ENCODE results near the gene SMOC2. TPM values are rescaled to one million over a fixed set of nuclear protein-coding genes. Genes with fewer than 3 reads are reported as not detected.

Gene SMOC2
- total and polyA plus RNA-seq, 2 donors (not counting 1 experiment from before 2014, with no cell fraction given) = 0.37 TPM; not detected in 1

DNA sequence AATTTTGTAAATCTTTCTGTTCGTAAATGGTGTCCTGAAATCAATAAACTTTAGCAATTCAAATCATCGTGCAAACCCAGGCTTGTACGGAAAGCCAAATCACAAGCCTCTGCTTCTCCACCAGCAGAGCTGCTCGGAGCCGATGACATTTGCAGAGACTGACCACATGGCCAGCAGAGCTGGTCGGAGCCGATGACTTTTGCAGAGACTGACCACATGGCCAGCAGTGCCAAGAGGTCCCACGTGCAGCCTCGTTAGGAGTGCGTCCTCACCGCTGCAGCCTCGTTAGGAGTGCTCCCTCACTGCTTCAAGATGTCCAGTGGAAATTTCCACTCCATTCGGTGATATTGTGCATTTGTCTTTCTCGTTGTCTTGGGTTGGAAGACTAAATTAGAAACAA lies 28.5 kb downstream of the SMOC2 start:
- H3K27me3 Mint-ChIP-seq = no peaks in the 10 kb centered on the region
- intact Hi-C loops (cut with micrococcal nuclease) = no loop called here
- ChIA-PET POLR2A (no interaction called here), CTCF (no interaction called here)
- Histone ChIP-seq H3K4me1 (ENCODE audit: control insufficient read depth in 2 of 2, insufficient read depth in 2 of 2, low read length in 2 of 2) (no peaks in the 10 kb centered on the region), H4K20me1 (ENCODE audit: control insufficient read depth, insufficient read depth, low read length, poor library complexity, severe bottlenecking) (no peaks in the 10 kb centered on the region), H3K4me2 (replicated peaks; ENCODE audit: low read depth, low read length, poor library complexity, severe bottlenecking) (no peak overlapping the region), H3K79me2 (ENCODE audit: control insufficient read depth, insufficient read depth, low read length) (no peaks in the 10 kb centered on the region), H3K4me3 (ENCODE audit: control extremely low read depth in 1 of 5, extremely low read depth in 1 of 5, insufficient read depth in 1 of 5, low read depth in 2 of 5, low read length in 4 of 5) (no peak overlapping the region), H3K27me3 (replicated peaks in 1 of 4; ENCODE audit: control extremely low read depth in 1 of 4, control insufficient read depth in 3 of 4, insufficient read depth in 4 of 4, low read length in 3 of 4) (no peaks in the 10 kb centered on the region), H3K9me3 (ENCODE audit: control extremely low read depth in 1 of 3, control insufficient read depth in 2 of 3, insufficient read depth in 1 of 3, low read length in 2 of 3) (peaks cover 0 to 23% (median 0%) of the 10 kb centered on the region in 3 donors), H3K27ac (ENCODE audit: low read length in 2 of 2) (no peak overlapping the region), H2AFZ (ENCODE audit: insufficient read depth, low read depth, low read length, poor library complexity, severe bottlenecking) (no peak overlapping the region), H3K36me3 (replicated peaks in 1 of 2; ENCODE audit: control extremely low read depth in 1 of 2, control insufficient read depth in 1 of 2, extremely low read depth in 1 of 2, insufficient read depth in 2 of 2, low read length in 1 of 2) (no peaks in the 10 kb centered on the region), H3K9ac (ENCODE audit: low read length) (no peak overlapping the region)
- peaks cover 2% of the 10 kb centered on the region for H3K9me3 Mint-ChIP-seq (ENCODE audit: insufficient read depth)
- H3K27ac Mint-ChIP-seq = no peak overlapping the region
- TF ChIP-seq, protein P1, sequence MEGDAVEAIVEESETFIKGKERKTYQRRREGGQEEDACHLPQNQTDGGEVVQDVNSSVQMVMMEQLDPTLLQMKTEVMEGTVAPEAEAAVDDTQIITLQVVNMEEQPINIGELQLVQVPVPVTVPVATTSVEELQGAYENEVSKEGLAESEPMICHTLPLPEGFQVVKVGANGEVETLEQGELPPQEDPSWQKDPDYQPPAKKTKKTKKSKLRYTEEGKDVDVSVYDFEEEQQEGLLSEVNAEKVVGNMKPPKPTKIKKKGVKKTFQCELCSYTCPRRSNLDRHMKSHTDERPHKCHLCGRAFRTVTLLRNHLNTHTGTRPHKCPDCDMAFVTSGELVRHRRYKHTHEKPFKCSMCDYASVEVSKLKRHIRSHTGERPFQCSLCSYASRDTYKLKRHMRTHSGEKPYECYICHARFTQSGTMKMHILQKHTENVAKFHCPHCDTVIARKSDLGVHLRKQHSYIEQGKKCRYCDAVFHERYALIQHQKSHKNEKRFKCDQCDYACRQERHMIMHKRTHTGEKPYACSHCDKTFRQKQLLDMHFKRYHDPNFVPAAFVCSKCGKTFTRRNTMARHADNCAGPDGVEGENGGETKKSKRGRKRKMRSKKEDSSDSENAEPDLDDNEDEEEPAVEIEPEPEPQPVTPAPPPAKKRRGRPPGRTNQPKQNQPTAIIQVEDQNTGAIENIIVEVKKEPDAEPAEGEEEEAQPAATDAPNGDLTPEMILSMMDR (IDR thresholded peaks at IDR 0.05) = no peak
- no peak for TF ChIP-seq EZH2 (IDR thresholded peaks at IDR 0.05; ENCODE audit: borderline replicate concordance, insufficient read depth, low read depth, low read length, poor library complexity, severe bottlenecking)
- H3K4me3 Mint-ChIP-seq = no peak overlapping the region
- 84% methylated on average over 12 of the region's 14 CpGs for WGBS (ENCODE audit: insufficient coverage)
- DNase-seq (no peak), ATAC-seq (ENCODE audit: low read depth) (no peak)
- no peaks in the 10 kb centered on the region for H3K4me1 Mint-ChIP-seq

DNA sequence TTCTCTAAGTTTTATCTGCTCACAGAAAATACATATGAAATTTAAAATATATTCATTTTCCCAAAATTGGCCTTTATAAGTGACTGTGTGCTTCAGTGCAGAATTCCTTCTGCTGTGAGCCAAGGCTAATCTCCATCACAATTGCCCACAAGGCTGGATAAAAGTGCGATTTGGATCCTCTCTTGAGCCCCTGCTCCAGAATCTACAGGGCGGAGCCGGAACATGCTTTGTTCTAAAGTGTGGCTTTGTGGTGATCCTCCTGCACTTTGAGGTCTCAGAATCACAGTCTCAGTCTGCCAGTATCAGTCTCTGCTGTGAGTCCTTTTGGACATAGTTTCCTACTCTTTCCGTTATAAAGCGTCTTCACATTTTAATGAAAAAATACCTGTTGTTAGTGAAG lies 28.9 kb downstream of the SMOC2 start:
- H3K9ac ChIP-seq (ENCODE audit: low read length) = no peak overlapping the region
- no peaks in the 10 kb centered on the region for H3K4me1 ChIP-seq (ENCODE audit: control insufficient read depth in 2 of 2, insufficient read depth in 2 of 2, low read length in 2 of 2)
- DNase-seq (no peak), ATAC-seq (ENCODE audit: low read depth) (no peak)
- no peak overlapping the region for H3K27ac ChIP-seq (ENCODE audit: low read length in 2 of 2)
- no peaks in the 10 kb centered on the region for H3K4me1 Mint-ChIP-seq
- TF ChIP-seq, protein P1 (IDR thresholded peaks at IDR 0.05) = no peak
- TF ChIP-seq EZH2 (IDR thresholded peaks at IDR 0.05; ENCODE audit: borderline replicate concordance, insufficient read depth, low read depth, low read length, poor library complexity, severe bottlenecking) = no peak
- ChIA-PET POLR2A (no interaction called here), CTCF (no interaction called here)
- H3K79me2 ChIP-seq (ENCODE audit: control insufficient read depth, insufficient read depth, low read length) = no peaks in the 10 kb centered on the region
- no peaks in the 10 kb centered on the region for H3K27me3 ChIP-seq (replicated peaks in 1 of 4; ENCODE audit: control extremely low read depth in 1 of 4, control insufficient read depth in 3 of 4, insufficient read depth in 4 of 4, low read length in 3 of 4)
- no peak overlapping the region for H3K27ac Mint-ChIP-seq
- intact Hi-C loops (cut with micrococcal nuclease) = no loop called here
- no peak overlapping the region for H2AFZ ChIP-seq (ENCODE audit: insufficient read depth, low read depth, low read length, poor library complexity, severe bottlenecking)
- WGBS (ENCODE audit: insufficient coverage) = 100% methylated on average over 1 of the region's 5 CpGs
- no peaks in the 10 kb centered on the region for H3K27me3 Mint-ChIP-seq
- H4K20me1 ChIP-seq (ENCODE audit: control insufficient read depth, insufficient read depth, low read length, poor library complexity, severe bottlenecking) = no peaks in the 10 kb centered on the region
- no peak overlapping the region for H3K4me2 ChIP-seq (replicated peaks; ENCODE audit: low read depth, low read length, poor library complexity, severe bottlenecking)
- H3K9me3 ChIP-seq (ENCODE audit: control extremely low read depth in 1 of 3, control insufficient read depth in 2 of 3, insufficient read depth in 1 of 3, low read length in 2 of 3) = peaks cover 0 to 25% (median 0%) of the 10 kb centered on the region in 3 donors
- no peak overlapping the region for H3K4me3 ChIP-seq (ENCODE audit: control extremely low read depth in 1 of 5, extremely low read depth in 1 of 5, insufficient read depth in 1 of 5, low read depth in 2 of 5, low read length in 4 of 5)
- H3K4me3 Mint-ChIP-seq = no peak overlapping the region
- no peaks in the 10 kb centered on the region for H3K36me3 ChIP-seq (replicated peaks in 1 of 2; ENCODE audit: control extremely low read depth in 1 of 2, control insufficient read depth in 1 of 2, extremely low read depth in 1 of 2, insufficient read depth in 2 of 2, low read length in 1 of 2)
- H3K9me3 Mint-ChIP-seq (ENCODE audit: insufficient read depth) = peaks cover 2% of the 10 kb centered on the region

All from B cell (primary cell).